Measurements from ENCODE around the gene ZNF511. TPM values are rescaled to one million over a fixed set of nuclear protein-coding genes. Genes with fewer than 3 reads are reported as not detected.

ZNF511 gene
- total and polyA plus RNA-seq, 2 of the 4 experiments (the other 2 are of a cell fraction) = 13.6 to 32.6 TPM

- Histone ChIP-seq H3K9me1 (ENCODE audit: insufficient read depth, low read length) (peaks cover 6% of the 10 kb centered on the region; the same call in 1 of the 2 replicates), H3K36me3 (ENCODE audit: control insufficient read depth, insufficient read depth, low read length) (peaks cover 14% of the 10 kb centered on the region; the same call in 1 of the 2 replicates), H4K20me1 (ENCODE audit: insufficient read depth, low read length) (peaks cover 11% of the 10 kb centered on the region), H3K18ac (ENCODE audit: low read depth, low read length) (no peak overlapping the region), H2AFZ (replicated peaks; ENCODE audit: low read length, poor library complexity) (no peak overlapping the region), H3K23ac (ENCODE audit: low read depth, low read length) (no peak overlapping the region), H4K8ac (ENCODE audit: low read depth in 2 of 2, low read length in 2 of 2) (no peak overlapping the region), H2BK120ac (ENCODE audit: low read depth, low read length) (no peak overlapping the region), H3K27ac (ENCODE audit: insufficient read depth, low read length) (no peak overlapping the region), H2AK5ac (ENCODE audit: low read depth, low read length) (no peak overlapping the region), H4K91ac (ENCODE audit: insufficient read depth, low read depth, low read length) (no peak overlapping the region), H3K56ac (ENCODE audit: extremely low read depth, insufficient read depth, low read length) (no peak overlapping the region), H3K9ac (ENCODE audit: low read depth, low read length) (no peak overlapping the region), H3K4me3 (ENCODE audit: insufficient read depth, low read depth, low read length) (no peak overlapping the region), H3K4ac (ENCODE audit: low read depth, low read length) (no peak overlapping the region), H2AK9ac (replicated peaks; ENCODE audit: low read depth, low read length, poor library complexity) (no peak overlapping the region), H3K14ac (replicated peaks; ENCODE audit: low read depth, low read length) (no peak overlapping the region), H4K5ac (ENCODE audit: low read depth, low read length) (no peak overlapping the region), H3K27me3 (ENCODE audit: control insufficient read depth, insufficient read depth, low read length) (no peaks in the 10 kb centered on the region), H3K4me1 (ENCODE audit: control insufficient read depth, insufficient read depth, low read length) (peaks cover 3% of the 10 kb centered on the region; the same call in 1 of the 2 replicates), H2BK5ac (ENCODE audit: low read depth, low read length, poor library complexity, severe bottlenecking) (no peak overlapping the region), H3K4me2 (ENCODE audit: low read depth, low read length) (no peak overlapping the region), H2BK15ac (ENCODE audit: low read depth, low read length) (no peak overlapping the region), H2BK20ac (ENCODE audit: low read depth, low read length) (no peak overlapping the region), H3K79me1 (ENCODE audit: low read depth in 1 of 2, low read length in 2 of 2) (peaks cover 7 to 16% of the 10 kb centered on the region in 2 experiments), H3K9me3 (ENCODE audit: control insufficient read depth, insufficient read depth, low read length) (no peaks in the 10 kb centered on the region)
- no CpG with 5 or more reads among the region's 9 CpGs for WGBS, 2 experiments (ENCODE audit: extremely low coverage in 2 of 2, insufficient read length in 1 of 2)
- ATAC-seq (ENCODE audit: low read depth) (no peak), DNase-seq (no peak)
- intact Hi-C loops (cut with micrococcal nuclease) = no loop called here
- no TSS peak for BruUV-seq (replicated peaks)
- in situ Hi-C loops (cut with MboI; ENCODE audit: low sequenced_read_pairs) = no loop called here
- ChIA-PET POLR2A (ENCODE audit: unreplicated experiment) (no interaction called here), CTCF (no interaction called here)
- TF ChIP-seq MAFK (IDR thresholded peaks at IDR 0.05; ENCODE audit: low read depth, low read length) = no peak
- no peak for TF ChIP-seq SMC3 (IDR thresholded peaks at IDR 0.05; ENCODE audit: low read depth, low read length)
- TF ChIP-seq CTCF (conservative IDR thresholded peaks at IDR 0.05; ENCODE audit: low read depth, low read length) = no peak
- TF ChIP-seq BHLHE40 (IDR thresholded peaks at IDR 0.05; ENCODE audit: low read depth, low read length) = no peak
- dilution Hi-C loops (cut with HindIII; ENCODE audit: low sequenced_read_pairs, unreplicated experiment) = no loop called here
These were observed 4.0 kb downstream of the ZNF511 start for GRCh38 chr10:133312769-133313145.
